ENCODE measurements around the gene STX8.
"Not testable (repeated sequence)": the region's sequence is repeated elsewhere in the genome, so short reads cannot be mapped to it uniquely, and the experiment has no call there.

STX8 gene

GRCh38 chr17:9465210-9465921, 110.3 kb downstream of the STX8 start:
- DNase-seq: peak in 1 of 42 donors; percentile 36
- intact Hi-C loops (cut with DNase I): no loop called here

- no peak for DNase-seq
- intact Hi-C loops (cut with DNase I): no loop called here
These were observed 118.6 kb downstream of the STX8 start for GRCh38 chr17:9457005-9457404.

- no peak for DNase-seq
- intact Hi-C loops (cut with DNase I): no loop called here
These were observed 119.3 kb downstream of the STX8 start for GRCh38 chr17:9456330-9456729.

- intact Hi-C loops (cut with DNase I): no loop called here
- no peak for DNase-seq
These were observed 123.7 kb downstream of the STX8 start for GRCh38 chr17:9451934-9452333.

GRCh38 chr17:9447298-9447697, 128.3 kb downstream of the STX8 start:
- intact Hi-C loops (cut with DNase I); DNase-seq: not testable (repeated sequence)

- intact Hi-C loops (cut with DNase I): no loop called here
- no peak for DNase-seq
These were observed 129.1 kb downstream of the STX8 start for GRCh38 chr17:9446528-9446927.

GRCh38 chr17:9445424-9445823, 130.2 kb downstream of the STX8 start:
- no peak for DNase-seq
- intact Hi-C loops (cut with DNase I): no loop called here

- intact Hi-C loops (cut with DNase I): no loop called here
- peak in 1 of 42 donors; percentile 14 for DNase-seq
These were observed 130.9 kb downstream of the STX8 start for GRCh38 chr17:9444687-9445086.

- intact Hi-C loops (cut with DNase I): no loop called here
- no peak for DNase-seq
These were observed 131.8 kb downstream of the STX8 start for GRCh38 chr17:9443811-9444210.

GRCh38 chr17:9439851-9440250, 135.8 kb downstream of the STX8 start:
- intact Hi-C loops (cut with DNase I): no loop called here
- DNase-seq: no peak

- intact Hi-C loops (cut with DNase I): no loop called here
- DNase-seq: no peak
These were observed 139.0 kb downstream of the STX8 start for GRCh38 chr17:9436630-9437029.

GRCh38 chr17:9435165-9435564, 140.5 kb downstream of the STX8 start:
- DNase-seq: no peak
- intact Hi-C loops (cut with DNase I): no loop called here

GRCh38 chr17:9434642-9435057, 141.0 kb downstream of the STX8 start:
- no peak for DNase-seq
- intact Hi-C loops (cut with DNase I): no loop called here

GRCh38 chr17:9432934-9433421, 142.6 kb downstream of the STX8 start:
- DNase-seq: no peak
- intact Hi-C loops (cut with DNase I): no loop called here

- intact Hi-C loops (cut with DNase I): no loop called here
- DNase-seq: no peak
These were observed 143.3 kb downstream of the STX8 start for GRCh38 chr17:9432134-9432885.

GRCh38 chr17:9431620-9432019, 144.0 kb downstream of the STX8 start:
- intact Hi-C loops (cut with DNase I): no loop called here
- no peak for DNase-seq

- no peak for DNase-seq
- intact Hi-C loops (cut with DNase I): no loop called here
These were observed 147.9 kb downstream of the STX8 start for GRCh38 chr17:9427465-9428315.

GRCh38 chr17:9424071-9424640, 151.5 kb downstream of the STX8 start:
- intact Hi-C loops (cut with DNase I): no loop called here
- DNase-seq: no peak

GRCh38 chr17:9421525-9421924, 154.1 kb downstream of the STX8 start:
- intact Hi-C loops (cut with DNase I): no loop called here

More at GRCh38 chr17:9421525-9421924, 154.1 kb downstream of the STX8 start:
- DNase-seq: no peak
